Neural progenitor cell (in vitro differentiated cells): ENCODE measurements around the gene AP4M1.

Experiments used
- EZH2 ChIP-seq: fragments of 200-600 bp; sonication (generic); IDR thresholded peaks from 2 replicates; pipeline ENCODE4 v1.6.1; 2017; ENCODE audit warnings: antibody characterized with exemption, mild to moderate bottlenecking, moderate library complexity
- TF ChIP-seq, protein P1 (sequence below): fragments of 200-600 bp; sonication (generic); IDR thresholded peaks from 2 replicates; pipeline ENCODE4 v1.5.1; 2017; ENCODE audit warnings: antibody characterized with exemption, mild to moderate bottlenecking

- TF ChIP-seq, protein P1, sequence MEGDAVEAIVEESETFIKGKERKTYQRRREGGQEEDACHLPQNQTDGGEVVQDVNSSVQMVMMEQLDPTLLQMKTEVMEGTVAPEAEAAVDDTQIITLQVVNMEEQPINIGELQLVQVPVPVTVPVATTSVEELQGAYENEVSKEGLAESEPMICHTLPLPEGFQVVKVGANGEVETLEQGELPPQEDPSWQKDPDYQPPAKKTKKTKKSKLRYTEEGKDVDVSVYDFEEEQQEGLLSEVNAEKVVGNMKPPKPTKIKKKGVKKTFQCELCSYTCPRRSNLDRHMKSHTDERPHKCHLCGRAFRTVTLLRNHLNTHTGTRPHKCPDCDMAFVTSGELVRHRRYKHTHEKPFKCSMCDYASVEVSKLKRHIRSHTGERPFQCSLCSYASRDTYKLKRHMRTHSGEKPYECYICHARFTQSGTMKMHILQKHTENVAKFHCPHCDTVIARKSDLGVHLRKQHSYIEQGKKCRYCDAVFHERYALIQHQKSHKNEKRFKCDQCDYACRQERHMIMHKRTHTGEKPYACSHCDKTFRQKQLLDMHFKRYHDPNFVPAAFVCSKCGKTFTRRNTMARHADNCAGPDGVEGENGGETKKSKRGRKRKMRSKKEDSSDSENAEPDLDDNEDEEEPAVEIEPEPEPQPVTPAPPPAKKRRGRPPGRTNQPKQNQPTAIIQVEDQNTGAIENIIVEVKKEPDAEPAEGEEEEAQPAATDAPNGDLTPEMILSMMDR = peak; percentile 84
- TF ChIP-seq EZH2 = peak; percentile 31
Measured at GRCh38 chr7:100130608-100131453, 29.4 kb downstream of the AP4M1 start.
